Ovary (tissue), 9 donors: ENCODE results near the gene MICA. TPM values are rescaled to one million over a fixed set of nuclear protein-coding genes. Genes with fewer than 3 reads are reported as not detected.
"Not testable (repeated sequence)": the region's sequence is repeated elsewhere in the genome, so short reads cannot be mapped to it uniquely, and the experiment has no call there.

Experiments
- DNase-seq, 5 donors: peaks; one replicate each; pipeline ENCODE4 v3.0.0-alpha.2; 2019 to 2020
- H3K27ac ChIP-seq, 2 donors: fragments of 200-600 bp; one replicate each; pipeline versions ENCODE4 v1.5.1 to v1.8.0; 2019 to 2022
- H3K27me3 ChIP-seq: fragments of 200-600 bp; one replicate; pipeline ENCODE4 v1.8.0; 2022
- H3K36me3 ChIP-seq: fragments of 200-600 bp; sonication (generic); one replicate; pipeline ENCODE4 v1.5.1; 2019
- H3K4me1 ChIP-seq: one replicate; pipeline ENCODE4 v1.8.1; 2013; ENCODE audit warnings: mild to moderate bottlenecking, moderate library complexity; ENCODE audit not compliant: insufficient read depth
- H3K4me3 ChIP-seq: fragments of 200-600 bp; sonication (generic); one replicate; pipeline ENCODE4 v1.5.1; 2017
- H3K9me3 ChIP-seq, 2 donors: fragments of 200-600 bp in 1 of 2; sonication (generic) in 1 of 2; one replicate each; pipeline versions ENCODE4 v1.5.1 to v1.8.1; 2013 to 2019; ENCODE audit warnings: mild to moderate bottlenecking in 1 of 2, moderate library complexity in 1 of 2
- EP300 ChIP-seq: sonication (generic); formaldehyde crosslinking; IDR thresholded peaks from one replicate; pipeline ENCODE4 v1.6.1; 2017; ENCODE audit warnings: antibody characterized with exemption
- POLR2A ChIP-seq: fragments of 450-650 bp; IDR thresholded peaks from one replicate; pipeline ENCODE4 v1.6.1; 2017; ENCODE audit warnings: antibody characterized with exemption, mild to moderate bottlenecking, moderate library complexity
- WGBS, 3 donors: extraction: QIAGEN DNeasy Blood & Tissue Kit in 1 of 3; methylation state at CpG; one replicate each; pipeline versions ENCODE4 v1.1.5 to v1.1.7; 2013 to 2017; 5-methylcytosine and 5-hydroxymethylcytosine counted together
- intact Hi-C, 4 donors: fragments of 100-400 bp; cut with DNase I; formaldehyde crosslinking; loops; one replicate each; pipeline versions ENCODE4 v1.11.0 to v1.15.1; 2022 to 2023
- polyA plus RNA-seq, 2 donors: library from polyadenylated mRNA; stranded (reverse); fragments of 200-250 nt in 1 of 2; fragments of 350-450 nt in 1 of 2; fragmentation: Illumina TruSeq in 1 of 2; extraction: RNeasy Lipid Tissue Mini Kit (QIAGEN cat#74804) in 1 of 2; gene quantifications; one replicate each; pipeline ENCODE4 v1.2.3, GENCODE V29; 2013 to 2014
- total RNA-seq, 7 donors: library from RNA; depleted of rRNA in 2 of 7; stranded (reverse); fragments of >200 nt in 2 of 7; fragmentation: NEBNext Ultra II Directional in 3 of 7; extraction: Animal tissue kit (Norgen Biotek cat#: 25700) in 3 of 7; gene quantifications; one replicate each; pipeline versions ENCODE4 v1.1.0 to v1.2.4, GENCODE V29; 2016 to 2023
- TF ChIP-seq, protein P1 (sequence below), 3 donors: fragments of 450-650 bp in 2 of 3; fragments of 200-600 bp in 1 of 3; IDR thresholded peaks; one replicate each; pipeline versions ENCODE4 v1.5.1 to v1.8.0; 2016 to 2022; ENCODE audit warnings: antibody characterized with exemption in 3 of 3, mild to moderate bottlenecking in 1 of 3
- donor health status: DM: no; HTN: no; CAD: no; lungs with moderate emphysema.
- donor health status: DM: no; HTN: no; CAD: no.
- donor health status: Bipolar disorder and iron deficiency.
- donor health status: DM: yes; HTN: yes; CAD: no.
- donor health status: DM: no; HTN: no; CAD: no.
- donor health status: DM: yes; HTN: yes; CAD: no.

Gene MICA
- total and polyA plus RNA-seq, 9 donors, result 15.8 to 48.9 (median 27.9) TPM

DNA sequence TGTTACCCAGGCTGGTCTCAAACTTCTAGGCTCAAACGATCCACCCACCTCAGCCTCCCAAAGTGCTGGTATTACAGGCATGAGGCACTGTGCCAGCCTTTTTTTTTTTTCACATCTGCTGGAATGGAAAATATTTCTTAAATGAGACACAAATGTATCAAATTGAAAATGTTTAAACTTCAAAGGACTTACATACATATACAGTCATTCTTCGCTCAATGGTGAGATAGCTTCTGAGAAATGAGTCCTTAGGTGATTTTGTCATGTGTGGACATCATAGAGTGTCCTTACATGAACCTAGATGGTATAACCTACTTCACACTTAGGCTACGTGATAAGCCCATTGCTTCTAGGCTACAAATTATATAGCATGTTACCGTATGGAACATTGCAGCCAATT is 43.1 kb downstream of the MICA start:
- H3K27me3 ChIP-seq, result no peaks in the 10 kb centered on the region
- DNase-seq, result no peak
- H3K9me3 ChIP-seq, result no peaks in the 10 kb centered on the region
- H3K36me3 ChIP-seq, result no peaks in the 10 kb centered on the region
- no peak overlapping the region for H3K27ac ChIP-seq
- no peaks in the 10 kb centered on the region for H3K4me1 ChIP-seq
- no peak for TF ChIP-seq POLR2A
- no peak for TF ChIP-seq EP300
- TF ChIP-seq, protein P1, sequence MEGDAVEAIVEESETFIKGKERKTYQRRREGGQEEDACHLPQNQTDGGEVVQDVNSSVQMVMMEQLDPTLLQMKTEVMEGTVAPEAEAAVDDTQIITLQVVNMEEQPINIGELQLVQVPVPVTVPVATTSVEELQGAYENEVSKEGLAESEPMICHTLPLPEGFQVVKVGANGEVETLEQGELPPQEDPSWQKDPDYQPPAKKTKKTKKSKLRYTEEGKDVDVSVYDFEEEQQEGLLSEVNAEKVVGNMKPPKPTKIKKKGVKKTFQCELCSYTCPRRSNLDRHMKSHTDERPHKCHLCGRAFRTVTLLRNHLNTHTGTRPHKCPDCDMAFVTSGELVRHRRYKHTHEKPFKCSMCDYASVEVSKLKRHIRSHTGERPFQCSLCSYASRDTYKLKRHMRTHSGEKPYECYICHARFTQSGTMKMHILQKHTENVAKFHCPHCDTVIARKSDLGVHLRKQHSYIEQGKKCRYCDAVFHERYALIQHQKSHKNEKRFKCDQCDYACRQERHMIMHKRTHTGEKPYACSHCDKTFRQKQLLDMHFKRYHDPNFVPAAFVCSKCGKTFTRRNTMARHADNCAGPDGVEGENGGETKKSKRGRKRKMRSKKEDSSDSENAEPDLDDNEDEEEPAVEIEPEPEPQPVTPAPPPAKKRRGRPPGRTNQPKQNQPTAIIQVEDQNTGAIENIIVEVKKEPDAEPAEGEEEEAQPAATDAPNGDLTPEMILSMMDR (IDR thresholded peaks at IDR 0.05), result no peak
- 63 to 71% (median 70%) methylated on average over 4 of the region's 4 CpGs for WGBS, 3 donors
- H3K4me3 ChIP-seq, result no peak overlapping the region
- intact Hi-C loops, result no loop called here

DNA sequence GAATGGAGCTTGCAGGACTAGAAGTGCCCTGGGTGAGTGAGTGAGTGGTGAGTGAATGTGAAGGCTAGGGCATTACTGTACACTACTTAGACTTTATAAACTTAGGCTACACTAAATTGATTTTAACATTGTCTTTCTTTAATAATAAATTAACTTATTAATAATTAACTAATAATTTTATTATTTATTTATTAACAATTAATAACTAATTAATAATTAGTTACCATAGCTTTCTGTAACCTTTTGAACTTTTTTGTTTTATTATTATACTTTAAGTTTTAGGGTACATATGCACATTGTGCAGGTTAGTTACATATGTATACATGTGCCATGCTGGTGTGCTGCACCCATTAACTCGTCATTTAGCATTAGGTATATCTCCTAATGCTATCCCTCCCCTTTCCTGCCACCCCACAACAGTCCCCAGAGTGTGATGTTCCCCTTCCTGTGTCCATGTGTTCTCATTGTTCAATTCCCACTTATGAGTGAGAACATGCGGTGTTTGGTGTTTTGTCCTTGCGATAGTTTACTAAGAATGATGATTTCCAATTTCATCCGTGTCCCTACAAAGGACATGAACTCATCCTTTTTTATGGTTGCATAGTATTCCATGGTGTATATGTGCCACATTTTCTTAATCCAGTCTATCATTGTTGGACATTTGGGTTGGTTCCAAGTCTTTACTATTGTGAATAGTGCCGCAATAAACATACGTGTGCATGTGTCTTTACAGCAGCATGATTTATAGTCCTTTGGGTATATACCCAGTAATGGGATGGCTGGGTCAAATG is 43.8 kb downstream of the MICA start:
- H3K9me3 ChIP-seq, H3K27ac ChIP-seq, H3K36me3 ChIP-seq, H3K27me3 ChIP-seq, DNase-seq, H3K4me3 ChIP-seq, intact Hi-C loops, H3K4me1 ChIP-seq: not testable (repeated sequence)
- 68 to 96% (median 93%) methylated on average over 4 to 6 of the region's 6 CpGs for WGBS, 3 donors

DNA sequence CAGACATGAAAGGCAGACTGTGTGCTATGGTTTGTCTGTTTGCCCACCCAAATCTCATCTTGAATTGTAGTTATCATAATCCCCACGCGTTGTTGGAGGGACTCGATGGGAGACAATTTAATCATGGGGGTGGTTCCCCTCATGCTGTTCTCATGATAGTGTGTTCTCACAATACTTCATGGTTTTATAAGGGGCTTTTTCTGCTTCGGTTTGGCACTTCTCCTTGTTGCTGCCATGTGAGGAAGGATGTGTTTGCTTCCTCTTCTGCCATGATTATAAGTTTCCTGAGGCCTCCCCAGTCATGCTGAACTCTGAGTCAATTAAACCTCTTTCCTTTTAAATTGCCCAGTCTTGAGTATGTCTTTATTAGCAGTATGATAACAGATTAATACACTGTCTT is 47.4 kb downstream of the MICA start:
- TF ChIP-seq EP300, result no peak
- TF ChIP-seq POLR2A, result no peak
- TF ChIP-seq, protein P1 (IDR thresholded peaks at IDR 0.05), result no peak
- DNase-seq, result no peak
- intact Hi-C loops, result no loop called here
- H3K4me3 ChIP-seq, result no peak overlapping the region
- no peaks in the 10 kb centered on the region for H3K9me3 ChIP-seq
- H3K4me1 ChIP-seq, result no peaks in the 10 kb centered on the region
- no peaks in the 10 kb centered on the region for H3K27me3 ChIP-seq
- no peaks in the 10 kb centered on the region for H3K36me3 ChIP-seq
- 51 to 75% (median 70%) methylated on average over 4 of the region's 4 CpGs for WGBS, 3 donors
- no peak overlapping the region for H3K27ac ChIP-seq

DNA sequence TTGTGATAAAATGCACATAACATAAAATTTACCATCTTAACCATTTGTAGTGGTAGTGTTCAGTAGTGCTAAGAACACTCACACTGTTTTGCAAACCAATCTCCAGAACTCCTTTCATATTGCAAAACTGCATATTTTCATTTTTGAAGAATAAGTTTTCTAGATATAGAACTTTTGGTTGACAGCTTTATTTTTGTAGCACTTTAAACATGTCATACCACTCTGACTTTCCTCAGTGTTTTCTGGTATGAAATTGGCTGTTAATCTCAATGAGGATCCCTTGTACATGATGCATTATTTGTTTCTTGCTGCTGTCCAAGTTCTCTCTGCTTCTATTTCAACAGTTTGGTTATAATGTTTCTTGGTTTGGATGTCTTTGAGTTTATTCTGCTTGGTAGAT is 49.5 kb downstream of the MICA start:
- H3K27ac ChIP-seq, result no peak overlapping the region
- H3K36me3 ChIP-seq, result no peaks in the 10 kb centered on the region
- intact Hi-C loops, result no loop called here
- no peaks in the 10 kb centered on the region for H3K4me1 ChIP-seq
- no peak overlapping the region for H3K4me3 ChIP-seq
- no peaks in the 10 kb centered on the region for H3K9me3 ChIP-seq
- H3K27me3 ChIP-seq, result no peaks in the 10 kb centered on the region
- TF ChIP-seq EP300, result no peak
- TF ChIP-seq, protein P1 (IDR thresholded peaks at IDR 0.05), result no peak
- DNase-seq, result no peak

DNA sequence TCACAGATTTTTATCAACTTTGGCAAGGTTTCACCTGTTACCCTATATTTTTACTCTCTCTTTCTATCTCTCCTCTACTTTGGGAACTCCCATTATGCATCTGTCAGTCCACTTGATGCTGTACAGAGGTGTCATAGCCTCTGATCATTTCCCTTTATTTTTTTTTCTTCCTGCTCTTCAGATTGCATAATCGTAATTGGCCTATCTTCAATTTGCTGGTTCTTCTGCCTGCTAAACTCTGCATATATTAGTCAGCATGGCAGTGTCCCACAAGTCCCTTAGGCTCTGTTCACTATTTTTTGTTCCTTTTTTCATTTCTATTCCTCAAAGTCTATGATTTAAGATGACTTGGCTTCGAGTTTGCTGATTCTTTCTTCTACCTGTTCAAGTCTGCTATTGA is 49.9 kb downstream of the MICA start:
- no peak for DNase-seq
- Histone ChIP-seq H3K4me3 (no peak overlapping the region), H3K4me1 (no peaks in the 10 kb centered on the region), H3K36me3 (no peaks in the 10 kb centered on the region), H3K27me3 (no peaks in the 10 kb centered on the region), H3K9me3 (no peaks in the 10 kb centered on the region), H3K27ac (no peak overlapping the region)
- WGBS, 3 donors, result 83 to 90% (median 83%) methylated on average over 2 of the region's 2 CpGs
- intact Hi-C loops, result no loop called here
- TF ChIP-seq, protein P1 (IDR thresholded peaks at IDR 0.05), result no peak

DNA sequence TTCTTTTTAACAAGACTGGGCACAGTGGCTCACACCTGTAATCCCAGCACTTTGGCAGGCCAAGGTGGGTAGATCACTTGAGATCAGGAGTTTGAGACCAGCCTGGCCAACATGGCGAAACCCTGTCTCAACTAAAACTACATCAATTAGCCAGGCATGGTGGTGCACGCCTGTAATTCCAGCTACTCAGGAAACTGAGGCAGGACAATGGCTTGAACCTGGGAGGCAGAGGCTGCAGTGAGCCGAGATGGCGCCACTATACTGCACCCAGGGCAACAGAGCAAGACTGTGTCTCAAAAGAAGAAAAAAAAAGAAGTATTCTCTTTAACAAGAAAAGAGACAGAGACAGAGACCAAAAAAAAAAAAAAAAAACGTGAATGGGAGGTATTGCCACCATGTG is 56.5 kb downstream of the MICA start:
- H3K27ac ChIP-seq, H3K36me3 ChIP-seq, H3K4me3 ChIP-seq, H3K27me3 ChIP-seq, DNase-seq, H3K9me3 ChIP-seq, H3K4me1 ChIP-seq, intact Hi-C loops: not testable (repeated sequence)
- 78 to 83% (median 80%) methylated on average over 5 of the region's 5 CpGs for WGBS, 3 donors
